ENCODE measurements around the gene PIK3R6.

DNA sequence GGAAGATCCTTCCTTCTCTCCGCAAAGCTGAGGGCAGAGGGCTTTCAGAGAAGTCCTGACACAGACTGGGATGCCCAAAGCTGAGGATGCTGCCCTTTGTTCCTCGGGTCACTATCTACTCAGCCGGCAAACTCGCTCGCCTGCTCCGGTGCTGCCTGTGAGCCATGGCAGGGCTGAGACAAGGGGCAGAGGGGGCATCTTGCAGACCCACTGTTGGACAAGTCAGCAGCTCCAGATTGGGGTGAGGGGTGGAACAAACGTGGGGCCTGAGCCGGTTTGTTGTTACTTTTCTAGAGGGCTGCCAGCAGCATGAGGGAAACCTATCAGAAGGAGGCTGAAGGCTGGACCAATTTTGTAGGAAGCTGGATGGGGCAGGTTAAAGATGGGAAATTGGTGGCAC, 47.1 kb upstream of the PIK3R6 start:
- TF ChIP-seq, protein P1, sequence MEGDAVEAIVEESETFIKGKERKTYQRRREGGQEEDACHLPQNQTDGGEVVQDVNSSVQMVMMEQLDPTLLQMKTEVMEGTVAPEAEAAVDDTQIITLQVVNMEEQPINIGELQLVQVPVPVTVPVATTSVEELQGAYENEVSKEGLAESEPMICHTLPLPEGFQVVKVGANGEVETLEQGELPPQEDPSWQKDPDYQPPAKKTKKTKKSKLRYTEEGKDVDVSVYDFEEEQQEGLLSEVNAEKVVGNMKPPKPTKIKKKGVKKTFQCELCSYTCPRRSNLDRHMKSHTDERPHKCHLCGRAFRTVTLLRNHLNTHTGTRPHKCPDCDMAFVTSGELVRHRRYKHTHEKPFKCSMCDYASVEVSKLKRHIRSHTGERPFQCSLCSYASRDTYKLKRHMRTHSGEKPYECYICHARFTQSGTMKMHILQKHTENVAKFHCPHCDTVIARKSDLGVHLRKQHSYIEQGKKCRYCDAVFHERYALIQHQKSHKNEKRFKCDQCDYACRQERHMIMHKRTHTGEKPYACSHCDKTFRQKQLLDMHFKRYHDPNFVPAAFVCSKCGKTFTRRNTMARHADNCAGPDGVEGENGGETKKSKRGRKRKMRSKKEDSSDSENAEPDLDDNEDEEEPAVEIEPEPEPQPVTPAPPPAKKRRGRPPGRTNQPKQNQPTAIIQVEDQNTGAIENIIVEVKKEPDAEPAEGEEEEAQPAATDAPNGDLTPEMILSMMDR (IDR thresholded peaks at IDR 0.05) = no peak
- TF ChIP-seq POLR2A (IDR thresholded peaks at IDR 0.05) = no peak
